T-helper 22 cell (primary cell): ENCODE data around the gene JKAMP.

Source experiments
- DNase-seq: peaks from one replicate; pipeline ENCODE4 v3.0.0-alpha.2; 2020; ENCODE audit warnings: low read depth

Gene JKAMP

DNA sequence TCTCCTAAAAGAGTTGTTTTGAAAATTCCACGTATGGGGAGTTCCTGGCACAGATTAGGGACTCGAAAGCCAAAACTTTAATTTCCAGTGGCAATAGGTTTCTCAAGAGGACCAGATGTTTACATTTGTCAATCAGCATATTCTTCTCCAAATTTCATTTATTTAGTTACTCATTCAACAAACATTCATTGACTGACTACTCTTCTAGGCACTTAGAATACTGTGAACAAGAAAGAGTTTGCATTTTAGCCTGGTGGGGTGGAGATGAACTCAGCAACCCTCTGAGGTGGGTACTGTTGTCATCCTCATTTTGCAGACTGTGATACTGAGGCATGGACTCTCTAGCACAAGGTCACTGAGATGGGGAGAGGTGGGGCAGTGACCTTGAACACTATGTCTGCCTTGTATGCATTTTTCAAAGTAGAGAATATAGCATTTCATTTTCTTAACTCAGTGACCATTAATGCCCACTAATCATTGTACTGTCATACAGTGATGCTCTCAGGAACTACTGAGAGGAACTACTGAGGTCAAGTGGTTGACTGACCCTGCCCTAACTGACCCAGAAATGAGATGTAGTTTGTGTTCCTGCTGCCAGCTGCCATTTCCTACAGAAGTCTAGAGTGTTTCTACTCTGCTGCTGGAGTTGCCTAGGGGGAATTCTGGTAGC, 2.3 kb upstream of the JKAMP start:
- no peak for DNase-seq

DNA sequence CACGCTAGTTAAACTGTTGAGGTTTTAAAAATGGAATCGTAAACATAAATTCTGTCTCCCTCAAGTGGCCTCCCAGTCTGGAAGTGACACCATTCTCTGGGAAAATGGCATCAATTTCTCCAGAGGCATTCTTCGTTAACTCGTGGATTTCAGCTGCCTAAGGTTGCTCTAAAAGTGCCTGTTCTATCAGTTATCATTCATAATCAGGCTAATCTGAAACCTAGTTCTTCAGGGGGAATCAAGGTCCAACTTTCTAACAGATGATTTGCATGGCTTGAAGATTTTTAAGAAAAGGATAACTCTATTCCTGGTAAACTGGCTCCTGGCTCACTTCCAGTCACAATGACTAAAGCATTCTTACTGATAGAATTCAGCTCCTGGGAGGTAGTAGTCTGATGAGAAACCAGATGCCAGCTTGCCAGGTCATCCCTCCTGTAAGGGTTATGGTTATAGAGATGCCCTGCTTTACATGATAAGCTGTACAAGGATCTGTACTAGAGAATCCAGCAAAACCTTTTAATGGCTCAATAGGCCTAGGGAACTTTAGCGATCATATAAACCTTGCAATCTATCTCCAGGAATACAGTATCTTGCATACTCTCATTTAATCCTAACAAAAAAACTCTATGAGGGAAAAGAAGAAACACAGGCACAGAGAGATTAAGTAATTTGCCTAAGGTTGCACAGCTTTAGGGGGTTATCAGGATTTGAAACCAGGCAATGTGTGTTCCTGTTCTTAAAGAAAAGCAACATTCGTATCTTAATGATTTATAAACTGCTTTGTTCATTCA, 1.6 kb upstream of the JKAMP start:
- no peak for DNase-seq

DNA sequence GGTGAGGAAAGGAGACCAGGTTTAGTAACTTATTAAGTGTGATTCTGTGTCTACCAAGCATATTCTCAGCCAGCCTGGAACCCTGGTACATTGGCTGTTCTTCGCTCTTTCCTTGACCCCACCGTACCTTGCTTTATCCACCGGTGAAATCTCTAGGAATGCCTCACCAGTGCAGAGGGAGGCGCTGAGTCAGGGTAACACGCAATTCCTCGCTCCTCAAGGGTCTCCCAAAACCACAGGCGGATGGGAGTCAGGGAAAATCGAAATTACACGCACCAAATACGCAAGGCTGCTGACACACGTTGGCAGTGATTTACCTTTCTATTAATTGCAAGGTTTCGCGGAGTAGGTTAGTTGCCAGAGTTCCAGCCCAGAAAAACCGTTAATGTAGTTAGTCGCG, 954 bp upstream of the JKAMP start:
- no peak for DNase-seq

GRCh38 chr14:59484639-59485175, 390 bp downstream of the JKAMP start:
- no peak for DNase-seq

GRCh38 chr14:59490756-59491155, 6.4 kb downstream of the JKAMP start:
- DNase-seq: no peak

DNA sequence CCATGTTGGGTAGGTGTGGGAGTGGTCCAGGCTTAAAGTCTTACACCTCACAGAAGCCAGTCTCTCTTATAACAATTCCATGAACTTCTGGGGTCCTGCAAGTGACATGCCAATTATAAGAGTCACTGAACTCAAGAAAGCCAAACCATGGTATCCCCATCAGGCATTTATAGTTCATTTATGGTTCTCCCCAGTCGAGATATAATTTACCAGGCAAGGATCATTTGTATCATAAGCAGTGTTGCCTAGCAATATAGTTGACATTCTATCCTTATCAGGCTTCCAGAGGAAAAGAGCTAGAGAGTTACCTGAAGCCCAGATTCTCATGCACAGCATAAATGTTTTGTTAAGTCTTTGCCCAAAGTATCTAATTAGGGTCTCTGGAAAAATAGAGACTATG, 8.1 kb downstream of the JKAMP start:
- DNase-seq: no peak

- no peak for DNase-seq
Observed at GRCh38 chr14:59500732-59501131, 16.4 kb downstream of the JKAMP start.

DNA sequence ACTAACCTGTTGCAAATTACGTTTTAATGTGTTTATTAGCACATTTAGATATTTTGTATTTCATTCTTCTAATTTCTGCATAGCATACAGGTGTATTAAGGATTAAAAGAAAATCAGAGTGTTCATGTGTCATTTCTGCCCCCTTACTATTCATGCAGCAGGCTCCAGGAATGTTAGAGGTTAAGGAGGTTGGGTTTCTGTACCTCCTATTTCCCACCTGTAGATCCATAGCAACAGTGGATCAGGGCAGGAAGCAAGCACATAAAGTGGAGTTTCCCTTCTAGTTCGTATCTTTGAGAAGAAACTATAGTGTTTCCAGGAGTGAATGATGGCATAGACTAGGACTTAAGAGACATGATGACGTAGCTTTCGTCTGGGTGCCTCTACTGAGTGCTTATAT, 18.9 kb downstream of the JKAMP start:
- DNase-seq: no peak

GRCh38 chr14:59507063-59507751, 22.9 kb downstream of the JKAMP start:
- DNase-seq: peak; percentile 3

- DNase-seq: no peak
Observed at GRCh38 chr14:59507752-59508103, 23.4 kb downstream of the JKAMP start.

DNA sequence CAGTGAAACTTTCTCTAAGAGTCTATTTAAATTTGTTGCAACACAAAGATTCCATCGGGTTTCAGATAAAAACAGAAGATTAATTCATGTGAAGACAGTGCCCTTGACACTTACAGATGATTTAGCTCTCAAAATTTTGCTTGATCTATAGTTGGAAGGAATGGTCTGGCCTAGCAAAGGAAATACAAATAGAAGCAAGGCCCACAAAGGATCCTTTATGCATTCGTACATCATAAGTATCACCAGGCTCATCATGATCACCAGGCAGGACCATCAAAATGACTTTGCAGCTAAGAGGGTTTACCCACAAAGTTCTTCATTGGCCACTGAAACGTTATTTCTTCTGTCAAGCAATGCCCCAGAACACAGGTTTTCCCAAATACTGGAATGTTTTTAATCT, 24.8 kb downstream of the JKAMP start:
- DNase-seq: no peak

GRCh38 chr14:59510001-59510400, 25.7 kb downstream of the JKAMP start:
- DNase-seq: no peak

DNA sequence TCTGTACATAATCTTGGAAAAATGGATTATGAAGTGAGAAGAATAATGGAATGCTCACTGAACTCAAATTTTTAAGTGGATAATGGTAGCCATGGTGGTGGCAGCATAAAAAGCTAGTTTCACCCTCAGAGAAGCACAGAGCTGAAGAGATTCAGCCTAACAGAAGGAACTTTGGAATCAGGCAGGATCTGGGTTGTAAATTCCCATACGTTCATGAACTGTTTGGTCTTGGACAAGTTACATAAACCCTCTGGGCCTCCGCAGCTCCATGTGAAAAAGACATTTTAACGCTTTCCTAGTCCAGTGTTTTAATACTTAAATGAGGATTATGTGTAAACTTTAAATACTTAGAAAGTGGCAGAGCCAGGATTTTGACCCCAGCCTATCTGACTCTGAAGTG, 26.6 kb downstream of the JKAMP start:
- DNase-seq: no peak

- no peak for DNase-seq
Observed at GRCh38 chr14:59511916-59512575, 27.7 kb downstream of the JKAMP start.

DNA sequence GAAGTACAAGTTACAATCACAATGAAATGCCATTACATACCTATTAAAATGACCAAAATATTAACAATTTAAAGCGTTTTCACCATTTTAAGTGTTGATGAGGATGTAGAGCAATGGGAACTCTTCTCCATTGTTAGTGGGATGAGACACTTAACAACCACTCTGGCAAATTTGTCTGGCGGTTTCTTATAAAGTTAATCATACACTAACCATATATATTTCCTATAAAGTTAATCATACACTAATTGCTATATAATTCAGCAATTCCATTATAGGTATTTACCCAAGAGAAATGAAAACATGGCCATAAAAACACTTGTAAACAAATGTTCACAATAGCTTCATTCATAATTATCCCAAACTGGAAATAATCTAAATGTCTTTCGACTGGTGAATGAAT, 35.9 kb downstream of the JKAMP start:
- no peak for DNase-seq

DNA sequence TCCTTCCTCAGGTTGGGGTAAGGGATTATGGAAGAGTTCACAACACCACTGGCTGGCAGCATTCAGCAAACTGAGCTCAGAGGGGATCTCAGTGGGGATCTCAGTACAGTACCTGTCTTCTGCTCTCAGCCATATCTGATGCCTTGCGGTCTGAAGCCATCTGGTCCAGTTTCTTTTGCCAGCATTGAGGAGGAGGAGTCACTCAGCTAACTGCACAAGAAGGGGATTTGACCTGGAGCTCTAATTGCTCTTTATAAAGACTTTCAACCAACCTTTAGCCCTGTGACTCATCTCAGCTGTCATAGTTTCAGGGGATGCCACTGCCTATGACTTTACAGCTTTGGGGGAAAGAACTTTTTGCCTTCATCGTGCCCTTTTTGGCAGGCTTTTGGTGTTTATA, 44.9 kb downstream of the JKAMP start:
- no peak for DNase-seq

DNA sequence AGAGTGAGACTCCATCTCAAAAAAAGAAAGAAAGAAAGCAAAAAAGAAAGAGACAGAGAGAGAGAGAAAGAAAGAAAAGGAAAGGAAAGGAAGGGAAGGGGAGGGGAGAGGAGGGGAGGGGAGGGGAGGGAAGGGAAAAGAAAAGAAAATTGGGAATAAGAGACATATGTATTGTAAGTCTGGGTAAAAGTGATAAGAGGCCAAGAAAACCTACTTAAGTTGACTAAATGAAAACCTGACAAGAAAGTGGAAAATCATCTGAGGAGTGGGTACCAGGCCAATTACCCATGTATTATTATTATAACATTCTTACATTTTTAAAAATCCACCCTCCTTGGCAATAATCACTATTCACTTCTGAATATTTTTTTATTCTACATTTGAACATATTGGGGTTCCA, 46.0 kb downstream of the JKAMP start:
- no peak for DNase-seq

GRCh38 chr14:59532419-59532818, 48.1 kb downstream of the JKAMP start:
- no peak for DNase-seq

DNA sequence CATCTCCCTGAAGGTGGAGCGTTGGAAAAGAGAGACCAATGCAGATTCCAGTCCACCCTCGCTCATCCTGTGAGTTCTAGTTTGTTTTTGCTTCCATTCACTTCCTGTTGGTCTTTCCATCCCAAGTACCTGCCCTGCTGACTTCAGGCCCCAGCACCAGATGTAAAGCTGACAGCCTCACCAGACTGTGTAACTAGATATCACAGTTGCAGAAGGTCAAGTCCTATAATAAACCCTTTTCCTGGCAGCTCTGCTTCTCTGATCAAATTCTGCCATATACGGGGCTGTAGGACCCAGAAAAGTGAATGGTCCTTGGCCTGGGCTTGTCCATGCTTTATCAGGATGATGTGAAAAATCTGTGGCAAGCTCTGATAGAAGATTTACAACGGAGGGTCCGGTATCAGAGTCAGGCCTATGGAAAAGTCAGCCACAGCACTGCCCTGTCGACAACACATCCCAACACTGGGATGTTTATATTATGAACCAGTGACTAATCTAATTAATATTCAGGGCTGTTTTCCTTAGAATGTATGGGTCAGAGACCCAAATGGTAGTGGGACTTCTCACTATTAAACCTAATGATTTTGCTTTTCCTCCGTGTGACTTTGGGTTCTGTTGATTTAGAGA, 50.2 kb downstream of the JKAMP start:
- DNase-seq: no peak

- no peak for DNase-seq
Observed at GRCh38 chr14:59537476-59537875, 53.2 kb downstream of the JKAMP start.

DNA sequence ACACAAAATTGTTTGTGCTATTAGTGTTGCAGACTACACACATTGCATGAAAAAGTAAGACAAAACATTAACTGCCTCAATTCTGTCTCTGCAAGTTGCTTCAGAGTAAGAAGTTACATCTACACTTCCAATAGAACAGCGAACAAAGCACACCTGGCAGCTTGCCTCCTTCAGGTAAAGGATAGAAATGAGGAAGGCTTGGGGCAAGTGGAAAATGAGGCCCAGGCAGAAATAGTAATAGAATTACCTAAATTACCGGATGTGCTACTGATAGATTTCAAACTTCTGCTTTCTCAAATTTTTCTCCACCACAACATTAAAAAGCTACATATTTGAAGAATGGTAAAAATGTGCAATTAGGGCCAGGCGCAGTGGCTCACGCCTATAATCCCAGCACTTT, 54.6 kb downstream of the JKAMP start:
- no peak for DNase-seq

DNA sequence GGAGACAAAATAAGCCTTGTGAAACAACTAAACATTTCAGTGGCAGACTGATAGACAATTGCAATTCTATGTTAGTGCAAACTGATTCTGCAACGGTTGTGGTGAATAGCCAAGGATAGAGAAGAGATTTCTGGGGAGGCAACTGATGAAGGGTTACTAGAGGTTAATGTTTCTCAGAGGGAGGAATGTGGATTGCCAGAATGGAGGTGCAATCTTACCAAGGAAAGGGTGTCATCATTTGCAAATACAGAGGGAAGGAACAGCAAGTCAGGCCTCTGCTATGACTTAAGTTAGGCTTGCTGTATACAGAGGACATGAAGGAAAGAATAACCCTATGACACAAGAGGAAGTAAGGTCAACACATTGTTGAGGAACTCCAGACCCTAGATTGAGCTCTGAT, 56.5 kb downstream of the JKAMP start:
- no peak for DNase-seq
